HepG2 (cell line): Measurements from ENCODE around the gene HOXC5. TPM values are rescaled to one million over a fixed set of nuclear protein-coding genes. Genes with fewer than 3 reads are reported as not detected.

ENCODE experiments used
- ATAC-seq: fragments of 200-7000 bp; cut with Tn5 transposase; 3 replicates; pipeline ENCODE4 v1.9.1; 2020; ENCODE audit warnings: mild to moderate bottlenecking, moderate library complexity
- BruUV-seq: library from RNA; stranded (reverse); fragments of 400-500 nt; replicated peaks from 2 replicates; lab custom pipeline; 2021; lab: Mats Ljungman, UMichigan
- CTCF ChIA-PET: fragments of 300-600 bp; formaldehyde crosslinking; extraction: SDS; loops from one replicate; lab custom pipeline; 2021; ENCODE audit warnings: low total read pairs, inconsistent platforms, low intra/inter-chr PET ratio; lab: Yijun Ruan, JAX
- POLR2A ChIA-PET: fragments of 350-600 bp; sonication (Branson Sonifier 250); formaldehyde crosslinking; loops from one replicate; lab custom pipeline; 2020; ENCODE audit warnings: antibody characterized with exemption, inconsistent platforms; lab: Yijun Ruan, JAX
- DNase-seq: peaks from one replicate; pipeline ENCODE4 v3.0.0-alpha.2; 2015; ENCODE audit warnings: low spot score
- FAIRE-seq: peaks from 3 replicates; lab custom pipeline; 2011; peaks lifted over from hg19 to GRCh38; lab: Jason Lieb, UNC
- H2AFZ ChIP-seq: one replicate; pipeline ENCODE4 v1.6.1; 2011; ENCODE audit warnings: low read length, inconsistent platforms
- H3K27ac ChIP-seq: fragments of 300-600 bp; 3 replicates; pipeline ENCODE4 v1.8.0; 2011; ENCODE audit warnings: mixed run types, mild to moderate bottlenecking, mixed read lengths, low read length, inconsistent platforms; ENCODE audit not compliant: insufficient read depth; ENCODE audit errors: extremely low read length
- H3K27me3 ChIP-seq, 2 experiments: fragments of 200-600 bp in 1 of 2; 2 replicates in 1 of 2; 3 replicates in 1 of 2; pipeline versions ENCODE4 v1.6.0 to v1.8.0; 2011; ENCODE audit warnings: low read length in 2 of 2, mild to moderate bottlenecking in 2 of 2, moderate library complexity in 2 of 2, inconsistent platforms in 1 of 2; ENCODE audit not compliant: insufficient read depth in 2 of 2, control insufficient read depth in 1 of 2
- H3K36me3 ChIP-seq, 2 experiments: fragments of 200-600 bp in 1 of 2; replicated peaks in 1 of 2; 2 replicates in 1 of 2; 3 replicates in 1 of 2; pipeline versions ENCODE4 v1.5.1 to v1.8.0; 2011; ENCODE audit warnings: low read length in 2 of 2, inconsistent platforms in 1 of 2; ENCODE audit not compliant: insufficient read depth in 2 of 2, control insufficient read depth in 1 of 2
- H3K4me1 ChIP-seq: 2 replicates; pipeline ENCODE4 v1.5.1; 2012; ENCODE audit warnings: low read length, inconsistent platforms; ENCODE audit not compliant: insufficient read depth
- H3K4me2 ChIP-seq: 2 replicates; pipeline ENCODE4 v1.6.0; 2011; ENCODE audit warnings: low read depth, low read length, inconsistent platforms
- H3K4me3 ChIP-seq, 3 experiments: fragments of 200-600 bp in 1 of 3; sonication (generic), shearing (Covaris generic) in 1 of 3; replicated peaks in 1 of 3; 2 replicates each; pipeline ENCODE4 v1.5.1; 2011 to 2016; ENCODE audit warnings: low read length in 3 of 3, inconsistent platforms in 2 of 3, low read depth in 2 of 3, mild to moderate bottlenecking in 2 of 3, control low read depth in 1 of 3, mixed read lengths in 1 of 3; ENCODE audit not compliant: insufficient read depth in 1 of 3
- H3K79me2 ChIP-seq: one replicate; pipeline ENCODE4 v1.6.1; 2011; ENCODE audit warnings: low read length, inconsistent platforms; ENCODE audit not compliant: insufficient read depth
- H3K9ac ChIP-seq: 2 replicates; pipeline ENCODE4 v1.6.0; 2011; ENCODE audit warnings: mild to moderate bottlenecking, low read depth, low read length, inconsistent platforms; ENCODE audit not compliant: insufficient read depth
- H3K9me3 ChIP-seq: 2 replicates; pipeline ENCODE4 v1.5.1; 2012; ENCODE audit warnings: mild to moderate bottlenecking, low read length
- H4K20me1 ChIP-seq: 2 replicates; pipeline ENCODE4 v1.6.0; 2011; ENCODE audit warnings: inconsistent platforms, mild to moderate bottlenecking, low read length, moderate library complexity; ENCODE audit not compliant: insufficient read depth
- MIER3 ChIP-seq: IDR thresholded peaks from 2 replicates; pipeline ENCODE4 v1.6.1; 2016; ENCODE audit warnings: missing compliant biosample characterization, borderline replicate concordance
- PHB2 ChIP-seq: fragments of 450-650 bp; IDR thresholded peaks from 2 replicates; pipeline ENCODE4 v1.6.1; 2018; ENCODE audit not compliant: partially characterized antibody
- RCOR2 ChIP-seq: IDR thresholded peaks from 2 replicates; pipeline ENCODE4 v1.6.1; 2016; ENCODE audit warnings: missing biosample characterization, missing genetic modification reagents
- ZBTB20 ChIP-seq: sonication (generic); formaldehyde crosslinking; IDR thresholded peaks from 2 replicates; pipeline ENCODE4 v1.8.1; 2023; ENCODE audit warnings: missing genetic modification reagents, low read depth, mild to moderate bottlenecking, borderline replicate concordance
- ZHX1 ChIP-seq: sonication (generic); formaldehyde crosslinking; IDR thresholded peaks from 2 replicates; pipeline ENCODE4 v1.8.1; 2022; ENCODE audit warnings: low read depth, mild to moderate bottlenecking, missing genetic modification reagents
- ZMYM2 ChIP-seq: sonication (generic); formaldehyde crosslinking; IDR thresholded peaks from 2 replicates; pipeline ENCODE4 v1.8.0; 2022; ENCODE audit warnings: mild to moderate bottlenecking, missing genetic modification reagents
- ZNF841 ChIP-seq: sonication (generic); formaldehyde crosslinking; IDR thresholded peaks from 2 replicates; pipeline ENCODE4 v1.8.1; 2023; ENCODE audit warnings: missing genetic modification reagents, borderline replicate concordance
- WGBS: methylation state at CpG from one replicate; pipeline ENCODE4 v1.1.6; 2017; ENCODE audit warnings: low lambda C conversion rate; 5-methylcytosine and 5-hydroxymethylcytosine counted together
- in situ Hi-C: cut with HindIII; loops from 2 replicates; pipeline ENCODE4 v1.10.0; 2017; ENCODE audit warnings: low pct_unique_long_range_greater_than_20kb; ENCODE audit not compliant: extremely low pct_ligation_motif_present
- intact Hi-C: fragments of 100-400 bp; cut with micrococcal nuclease; formaldehyde crosslinking; loops from one replicate; pipeline ENCODE4 v1.10.0; 2022; ENCODE audit not compliant: unreplicated experiment
- polyA plus RNA-seq, 8 experiments: library from polyadenylated mRNA; depleted of rRNA in 3 of 8; stranded (reverse) in 7 of 8; unstranded in 1 of 8; fragments of >200 nt; fragmentation: Illumina TruSeq in 4 of 8; extraction: Trizol in 4 of 8; gene quantifications; 2 replicates each; pipeline versions ENCODE4 v1.2.1 to v1.2.3, GENCODE V29; 2011 to 2016; ENCODE audit warnings: low read depth in 4 of 8, missing spikeins in 1 of 8, mixed read lengths in 1 of 8; ENCODE audit not compliant: insufficient read depth in 1 of 8
- total RNA-seq, 5 experiments: library from RNA; depleted of rRNA; stranded (reverse); fragments of >200 nt; fragmentation: Illumina TruSeq; extraction: Trizol; gene quantifications; 2 replicates each; pipeline ENCODE4 v1.2.3, GENCODE V29; 2016; ENCODE audit warnings: low read depth in 1 of 5

The HOXC5 gene
- total and polyA plus RNA-seq, 2 of the 13 experiments (the other 11 are each of a cell fraction or from before 2014, with no cell fraction given), result not detected

- H3K9ac ChIP-seq, result no peak overlapping the region
- peaks cover 32% of the 10 kb centered on the region for H3K4me1 ChIP-seq
- intact Hi-C loops (loop anchor here (10.0 kb wide), 1 partner anchor 362 kb away; the partner anchor contains the start of gene GPR84), in situ Hi-C loops (no loop called here)
- ChIA-PET POLR2A (no interaction called here), CTCF (no interaction called here)
- H3K36me3 ChIP-seq, result no peaks in the 10 kb centered on the region
- no TSS peak for BruUV-seq
- H3K79me2 ChIP-seq, result no peaks in the 10 kb centered on the region
- no peak overlapping the region for H3K27ac ChIP-seq
- DNase-seq (no peak), ATAC-seq (no peak), FAIRE-seq (no peak)
- no peaks in the 10 kb centered on the region for H3K9me3 ChIP-seq
- no peak for TF ChIP-seq ZHX1 (CRISPR knock-in tag)
- no peak for TF ChIP-seq ZMYM2
- no peak for TF ChIP-seq PHB2
- no peak for TF ChIP-seq RCOR2 (CRISPR knock-in tag)
- no peak for TF ChIP-seq ZBTB20
- no peak for TF ChIP-seq ZNF841 (CRISPR knock-in tag)
- no peak for TF ChIP-seq MIER3 (CRISPR knock-in tag)
- no peak overlapping the region for H3K4me3 ChIP-seq
- 61% methylated on average over 18 of the region's 19 CpGs for WGBS
- H4K20me1 ChIP-seq, result no peaks in the 10 kb centered on the region
- no peak overlapping the region for H2AFZ ChIP-seq
- no peak overlapping the region for H3K4me2 ChIP-seq
- H3K27me3 ChIP-seq, result peaks cover 24 to 92% of the 10 kb centered on the region in 2 experiments
Observed at GRCh38 chr12:54002915-54003389, 29.9 kb upstream of the HOXC5 start.
